Cardiac septum (tissue), 1 donor: ENCODE measurements around the gene AHDC1. TPM values are rescaled to one million over a fixed set of nuclear protein-coding genes. Genes with fewer than 3 reads are reported as not detected.

Experiments used
- DNase-seq: peaks from one replicate; pipeline ENCODE4 v3.0.0-alpha.2; 2020; ENCODE audit warnings: low spot score
- intact Hi-C: fragments of 100-400 bp; cut with DNase I; formaldehyde crosslinking; loops from one replicate; pipeline ENCODE4 v1.14.0; 2022
- total RNA-seq: library from RNA; stranded (reverse); fragmentation: NEBNext Ultra II Directional; extraction: Animal tissue kit (Norgen Biotek cat#: 25700); gene quantifications from one replicate; pipeline ENCODE4 v1.2.1, GENCODE V29; 2021
- donor health status: DM: no; HTN: no; CAD: no.

AHDC1 gene
- total RNA-seq, 1 donor from 2014 or later, result 57.7 TPM

DNA sequence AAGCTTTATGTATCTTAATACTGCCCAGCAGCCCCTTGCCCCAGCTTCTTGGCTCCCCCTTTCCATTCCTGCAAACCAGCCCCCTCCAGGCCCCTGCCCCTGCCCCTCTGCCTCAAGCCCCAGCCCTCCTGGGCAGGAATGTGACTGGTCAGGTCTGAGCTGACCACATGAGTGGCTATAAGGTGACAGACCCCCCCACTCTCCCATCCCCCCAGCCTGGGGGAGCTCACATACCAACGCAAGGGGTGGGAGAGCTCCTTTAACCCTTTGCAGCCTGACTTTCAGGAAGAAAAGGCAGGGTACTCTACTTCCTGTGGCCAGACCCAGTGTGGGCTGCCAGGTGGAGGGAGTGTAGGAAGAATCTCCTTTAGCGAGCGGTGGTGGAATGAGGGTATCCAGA, 33.2 kb downstream of the AHDC1 start:
- no peak for DNase-seq
- intact Hi-C loops, result no loop called here

DNA sequence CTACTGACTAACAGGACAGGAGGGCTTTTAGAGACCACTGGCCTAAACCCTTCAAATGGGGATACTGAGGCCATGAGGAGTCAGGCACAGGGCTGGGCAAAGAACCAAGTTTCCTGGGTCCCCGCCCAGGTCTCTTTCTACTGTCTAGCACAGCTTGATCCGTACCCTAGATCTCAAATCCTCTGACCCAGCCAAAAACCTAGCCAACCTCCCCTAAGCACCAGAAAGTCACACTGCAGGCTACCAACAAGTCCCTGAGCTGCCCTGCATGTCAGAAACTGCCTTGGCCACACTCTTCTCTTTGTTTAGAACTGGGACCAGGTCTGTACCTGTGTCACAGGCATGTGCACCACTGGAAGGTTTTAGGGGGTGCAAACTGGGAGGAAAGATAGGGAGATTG, 33.6 kb downstream of the AHDC1 start:
- intact Hi-C loops, result no loop called here
- no peak for DNase-seq

DNA sequence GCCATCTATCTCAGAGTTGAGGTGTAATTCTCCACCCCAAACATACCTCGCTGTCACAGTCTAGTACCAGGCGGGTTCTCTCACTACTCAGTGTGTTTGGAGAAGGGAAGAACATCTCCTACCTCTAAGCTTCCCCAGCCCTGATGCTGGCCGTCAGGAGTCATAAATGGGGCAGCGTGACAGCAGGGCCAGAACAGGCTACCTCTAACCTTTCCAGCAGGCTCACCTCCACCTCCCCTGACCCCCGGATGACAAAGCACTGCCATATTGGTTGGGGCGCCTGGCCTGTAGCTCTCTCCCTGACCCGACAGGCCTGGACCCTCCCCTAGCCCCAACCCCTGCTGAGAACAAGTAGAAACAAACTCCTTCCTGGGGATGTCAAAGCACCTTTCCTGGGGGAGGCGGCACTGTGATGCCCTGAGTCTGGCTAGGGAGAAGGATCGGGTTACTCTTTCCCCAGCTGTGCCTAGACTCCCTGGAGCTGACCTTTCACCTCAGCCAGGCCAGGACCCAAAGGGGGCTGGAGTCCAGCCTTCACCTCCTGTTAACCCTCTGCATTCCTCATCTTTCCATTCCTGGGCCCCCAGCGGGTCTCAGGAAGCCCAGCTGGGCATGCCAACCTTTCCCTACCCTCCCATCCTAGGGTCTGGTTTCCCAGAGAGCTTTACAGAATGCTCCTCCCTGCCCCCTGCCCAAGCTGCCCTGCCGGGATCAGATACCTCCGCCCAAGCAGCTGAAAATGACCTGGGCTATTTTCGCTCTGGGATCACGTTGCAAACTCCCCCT, 34.2 kb downstream of the AHDC1 start:
- intact Hi-C loops, result no loop called here
- no peak for DNase-seq

DNA sequence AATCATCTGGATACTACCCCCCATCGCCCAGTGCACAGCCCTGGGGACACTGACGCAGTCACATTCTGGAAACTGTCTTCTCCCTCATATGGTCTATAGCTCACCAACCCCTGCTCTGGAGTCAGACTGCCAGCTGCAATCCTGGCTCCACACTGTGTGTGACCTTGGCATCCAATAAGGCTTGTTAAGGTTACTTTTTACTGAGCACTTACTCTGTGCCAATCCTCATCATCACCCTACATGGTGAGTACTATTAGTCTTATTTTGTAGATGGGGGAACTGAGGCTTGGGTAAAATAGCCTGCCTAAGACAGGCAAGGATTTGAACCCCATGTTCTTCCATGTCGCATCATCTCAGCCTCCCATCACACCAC, 34.9 kb downstream of the AHDC1 start:
- no peak for DNase-seq
- intact Hi-C loops, result no loop called here

DNA sequence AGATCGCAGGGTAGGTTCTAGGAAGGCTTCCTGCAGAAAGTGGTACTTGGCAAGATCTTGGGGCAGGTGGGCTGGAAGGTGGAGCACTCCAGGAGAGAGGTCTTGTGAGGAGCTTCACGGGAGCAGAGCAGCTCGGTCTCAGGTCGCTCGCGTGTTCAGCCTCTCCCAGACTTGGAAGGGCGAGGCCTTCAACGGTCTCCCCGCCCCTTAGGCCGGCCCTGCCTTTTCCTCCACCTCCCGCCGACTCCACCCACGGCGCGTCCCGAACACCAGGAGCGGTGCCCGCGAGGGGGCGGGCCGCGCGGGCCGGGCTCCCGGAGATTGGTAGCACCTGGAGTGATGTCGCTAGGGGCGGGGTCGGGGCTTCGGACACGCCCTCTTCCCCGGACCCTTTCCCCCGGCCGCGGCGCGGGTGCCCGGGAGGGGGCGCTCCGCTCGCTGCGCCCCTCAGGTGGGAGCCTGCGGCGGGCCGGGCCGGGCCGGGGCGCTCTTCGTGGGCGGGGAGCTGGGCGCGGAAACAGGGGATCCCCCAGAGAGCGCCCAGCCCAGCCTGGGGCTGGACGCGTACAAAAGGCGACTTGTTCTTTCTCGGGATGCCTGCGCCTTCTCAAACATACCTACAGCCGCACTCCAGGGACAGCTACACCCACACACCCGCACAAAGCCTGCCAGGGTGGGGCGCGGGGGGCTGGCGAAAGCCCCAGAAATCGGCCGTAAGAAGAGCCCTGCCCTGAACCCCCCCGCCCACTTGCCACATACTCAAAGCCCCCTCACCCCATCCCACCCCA, 35.5 kb downstream of the AHDC1 start:
- intact Hi-C loops, result no loop called here
- peak; percentile 98 for DNase-seq

DNA sequence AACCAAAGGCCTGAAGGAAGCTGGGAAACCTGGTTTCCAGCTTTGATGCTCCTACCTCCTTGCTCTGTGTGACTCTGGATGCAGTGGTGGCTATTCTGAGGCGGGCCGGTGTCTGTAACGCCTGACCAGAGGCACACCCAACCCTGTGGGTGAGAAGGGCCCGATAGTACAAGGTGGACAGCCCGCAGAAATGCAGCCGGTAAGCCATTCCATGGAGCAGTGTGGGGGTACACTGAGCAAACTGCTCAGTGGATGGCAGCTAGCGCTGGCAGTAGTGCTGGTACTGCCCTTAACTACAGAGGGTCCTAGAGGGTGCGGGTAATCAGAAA, 36.0 kb downstream of the AHDC1 start:
- intact Hi-C loops, result no loop called here
- no peak for DNase-seq

DNA sequence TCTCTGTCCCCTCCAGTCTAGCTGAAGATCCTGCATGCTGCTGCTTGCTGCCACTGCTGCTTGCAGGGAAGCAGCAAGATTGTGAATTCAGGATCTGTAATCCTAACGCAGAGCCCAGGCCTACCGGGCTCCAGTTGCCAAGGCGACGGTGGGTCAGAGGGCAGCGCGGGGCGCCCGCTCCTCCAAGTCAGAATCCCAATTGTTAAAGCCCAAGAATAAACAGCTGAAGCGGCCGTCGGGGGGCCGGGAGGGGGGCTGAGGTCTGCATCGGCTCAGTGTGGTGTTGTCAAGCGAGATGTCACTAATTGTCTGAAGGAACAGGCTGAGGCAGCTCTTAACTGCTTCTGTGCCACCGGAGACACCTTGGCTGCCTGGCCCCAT, 36.8 kb downstream of the AHDC1 start:
- intact Hi-C loops, result no loop called here
- no peak for DNase-seq

DNA sequence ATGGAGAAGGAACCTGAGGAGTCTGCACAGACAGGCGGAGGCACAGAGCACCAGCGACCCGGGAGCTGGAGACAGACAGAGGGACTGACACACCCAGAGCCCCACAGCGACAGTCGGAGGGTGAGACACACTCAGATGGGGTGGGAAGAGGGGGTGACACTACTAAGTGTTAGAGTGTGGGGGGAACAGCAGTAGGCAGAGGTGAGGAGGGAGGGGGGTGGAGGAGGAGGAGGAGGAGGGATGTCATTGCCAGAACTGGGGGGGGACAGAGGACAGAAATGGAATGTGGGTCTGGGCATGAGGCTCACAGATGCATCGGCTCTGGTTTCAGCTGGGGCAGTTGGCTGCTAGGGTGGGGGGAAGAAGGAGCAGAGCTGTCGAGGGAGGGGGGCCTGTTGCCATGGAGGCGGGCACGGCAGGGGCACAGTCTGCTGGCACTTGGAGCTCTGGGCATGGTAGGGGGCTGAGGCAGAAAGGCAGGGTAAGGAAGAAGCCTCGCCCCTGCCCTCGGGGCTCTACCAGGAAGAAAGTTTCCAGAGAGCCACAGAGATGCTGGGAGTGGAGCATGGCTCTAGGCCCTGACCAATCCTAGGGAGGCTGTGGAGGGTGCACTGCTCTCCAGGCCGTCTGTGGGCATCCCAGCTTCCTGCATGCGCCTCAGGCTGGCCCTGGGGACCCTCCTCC, 37.3 kb downstream of the AHDC1 start:
- no peak for DNase-seq
- intact Hi-C loops, result no loop called here

DNA sequence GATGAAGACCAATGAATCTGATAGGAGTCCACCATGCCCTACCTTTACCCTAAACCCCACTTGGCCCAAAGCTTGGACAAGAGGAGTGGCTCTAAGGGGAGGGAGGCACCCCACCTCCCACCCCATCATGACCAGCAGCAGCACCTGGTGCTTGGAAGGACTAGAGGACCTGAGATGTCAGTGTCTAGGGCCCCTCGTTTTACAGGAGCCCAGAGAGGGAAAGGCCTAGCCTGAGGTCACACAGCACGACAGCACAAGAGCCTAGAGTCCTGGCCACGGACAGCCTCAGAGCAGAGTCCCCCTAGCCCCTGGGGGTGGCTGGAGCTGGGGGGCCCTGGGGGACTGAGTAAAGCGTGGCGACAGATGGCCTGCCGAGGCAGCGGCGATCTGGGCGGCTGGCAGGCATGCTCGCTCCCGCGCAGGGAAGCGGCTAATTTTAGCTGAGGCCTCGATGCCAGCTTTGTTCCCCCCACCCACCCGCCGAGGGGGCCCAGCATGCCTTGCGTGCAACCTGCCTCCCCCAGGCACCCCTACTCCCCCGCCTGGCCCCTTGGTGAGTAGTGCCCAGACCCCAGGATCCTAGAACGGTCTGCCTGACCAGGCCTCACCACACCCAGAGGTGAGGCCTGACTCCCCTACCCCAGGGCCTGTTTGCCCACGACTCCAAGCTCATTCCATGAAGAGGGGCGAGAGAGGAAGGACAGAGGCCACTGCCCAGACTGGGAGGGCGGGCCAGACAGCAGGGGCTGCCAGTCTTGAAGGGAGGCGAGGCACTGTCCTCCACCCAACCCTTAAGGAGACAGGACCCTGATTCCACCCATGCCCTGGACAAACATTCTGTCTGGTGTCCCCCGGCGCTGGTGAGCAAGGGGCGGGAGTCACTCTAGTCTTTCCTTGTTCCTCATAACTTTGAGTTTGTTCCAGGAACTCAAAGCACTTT, 39.0 kb downstream of the AHDC1 start:
- peak; percentile 87 for DNase-seq

DNA sequence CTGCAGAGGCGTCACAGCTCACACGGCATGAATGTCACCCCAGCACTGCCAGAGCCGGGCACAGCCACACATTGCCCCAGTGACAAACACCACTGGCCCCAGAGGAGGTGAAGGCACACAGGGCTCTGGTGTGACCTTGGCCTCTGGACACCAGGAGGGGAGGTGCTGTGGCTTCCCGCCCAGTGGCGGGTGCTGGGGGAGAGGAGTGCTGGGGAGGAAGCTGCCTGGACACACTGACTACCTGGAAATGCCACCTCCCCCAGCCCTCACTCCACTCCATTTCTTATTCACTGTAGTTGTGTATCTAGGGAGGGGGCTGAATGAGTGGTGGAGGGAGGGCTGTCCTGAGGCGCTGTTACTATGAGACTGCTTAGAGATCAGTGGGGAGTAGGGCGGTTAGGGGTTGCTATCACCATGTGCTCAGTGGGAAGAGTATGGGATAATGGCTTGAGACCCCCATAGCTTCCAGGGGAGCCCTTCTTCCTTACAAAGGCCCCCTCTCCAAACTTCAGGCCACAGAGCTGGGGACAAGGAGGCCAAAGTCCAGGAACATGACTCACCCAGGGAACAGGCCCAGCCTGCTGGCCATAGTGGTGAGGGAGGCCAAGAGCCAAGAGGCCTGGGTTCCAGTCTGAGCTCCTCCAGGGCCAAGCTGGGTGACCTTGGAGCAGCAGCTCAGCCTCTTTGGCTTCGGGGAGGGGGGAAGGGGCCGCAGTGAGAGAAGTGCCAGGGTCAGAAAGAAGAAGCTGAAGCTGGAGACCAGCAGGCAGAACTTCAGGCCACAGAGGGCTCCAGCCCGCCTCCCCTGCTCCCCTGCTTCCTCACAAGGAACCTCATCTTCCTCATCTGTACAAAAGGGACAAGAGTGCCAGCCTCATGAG, 40.1 kb downstream of the AHDC1 start:
- intact Hi-C loops, result loop anchor here (2.0 to 5.0 kb wide), 2 partner anchors 35 to 37 kb away; no protein-coding TSS in a partner anchor

More for the DNA sequence above, 39.0 kb downstream of the AHDC1 start:
- intact Hi-C loops, result loop anchor here (5.0 kb wide), 1 partner anchor 38 kb away; no protein-coding TSS in a partner anchor

DNA sequence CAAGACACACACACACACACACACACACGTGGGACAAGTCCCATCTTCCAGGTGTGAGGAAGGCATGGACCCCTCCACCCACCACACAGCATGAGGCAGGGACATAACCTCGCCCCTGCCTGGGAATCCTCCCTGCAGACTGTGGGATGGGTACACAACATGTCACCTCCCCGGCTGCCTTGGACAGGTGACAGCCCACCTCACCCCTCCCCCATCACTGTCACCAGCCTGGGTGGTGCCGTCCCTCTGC, 40.7 kb downstream of the AHDC1 start:
- intact Hi-C loops, result loop anchor here (2.0 to 5.0 kb wide), 2 partner anchors 36 kb away; no protein-coding TSS in a partner anchor
- no peak for DNase-seq

More for the DNA sequence above, 40.1 kb downstream of the AHDC1 start:
- DNase-seq, result peak; percentile 88

DNA sequence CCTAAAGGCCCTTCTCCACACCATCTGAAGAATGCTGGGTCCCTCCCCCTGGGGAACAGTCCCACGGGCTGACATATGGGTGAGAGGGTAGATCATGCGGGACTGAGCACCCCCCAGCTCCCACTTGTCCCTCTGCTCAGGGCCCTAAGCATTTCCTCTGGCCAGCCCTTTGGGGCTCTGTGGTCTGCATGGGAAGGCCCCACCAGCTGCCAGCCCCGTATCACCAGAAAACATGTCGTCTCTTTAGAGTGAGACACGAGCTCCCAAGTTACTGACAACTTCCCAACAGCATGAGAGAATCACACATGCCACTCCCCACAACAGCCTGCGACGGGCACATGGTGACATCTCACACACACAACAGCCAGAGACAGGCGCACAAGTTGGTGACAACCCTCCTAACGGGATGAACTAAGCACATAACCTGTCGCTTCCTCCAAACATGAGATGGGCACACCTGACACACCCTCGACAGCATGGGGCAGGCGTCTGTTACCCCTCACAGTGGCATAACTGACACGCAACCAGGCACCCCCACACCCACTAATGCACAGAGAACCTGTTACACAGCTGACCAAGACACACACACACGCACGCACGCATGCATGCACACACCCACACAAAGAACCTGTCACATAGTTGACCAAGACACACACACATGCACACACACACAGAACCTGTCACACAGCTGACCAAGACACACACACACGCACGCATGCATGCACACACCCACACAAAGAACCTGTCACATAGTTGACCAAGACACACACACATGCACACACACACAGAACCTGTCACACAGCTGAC, 41.2 kb downstream of the AHDC1 start:
- intact Hi-C loops, result loop anchor here (2.0 to 5.0 kb wide), 2 partner anchors 35 to 36 kb away; no protein-coding TSS in a partner anchor
- DNase-seq, result no peak

DNA sequence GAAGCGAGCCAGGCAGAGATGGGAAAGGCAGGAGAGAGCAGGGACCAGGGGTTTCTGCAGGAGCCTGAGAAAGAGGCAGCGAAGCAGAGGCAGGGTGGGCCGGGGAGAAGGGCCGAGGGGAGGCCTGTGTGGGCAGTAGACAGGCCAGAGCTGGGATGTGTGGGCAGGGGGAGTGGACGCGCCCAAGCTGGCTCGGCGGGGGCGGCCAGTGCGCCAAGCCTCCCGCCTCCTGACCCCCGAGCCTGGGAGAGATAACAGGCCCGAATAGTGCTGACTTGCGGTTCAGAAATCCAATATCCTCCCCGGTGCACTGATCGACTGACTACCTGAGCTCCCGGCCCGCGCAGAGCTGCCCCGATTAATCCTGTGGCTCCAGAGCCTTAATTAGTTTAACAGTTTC, 41.9 kb downstream of the AHDC1 start:
- no peak for DNase-seq
- intact Hi-C loops, result loop anchor here (2.0 to 5.0 kb wide), 2 partner anchors 35 to 37 kb away; no protein-coding TSS in a partner anchor

DNA sequence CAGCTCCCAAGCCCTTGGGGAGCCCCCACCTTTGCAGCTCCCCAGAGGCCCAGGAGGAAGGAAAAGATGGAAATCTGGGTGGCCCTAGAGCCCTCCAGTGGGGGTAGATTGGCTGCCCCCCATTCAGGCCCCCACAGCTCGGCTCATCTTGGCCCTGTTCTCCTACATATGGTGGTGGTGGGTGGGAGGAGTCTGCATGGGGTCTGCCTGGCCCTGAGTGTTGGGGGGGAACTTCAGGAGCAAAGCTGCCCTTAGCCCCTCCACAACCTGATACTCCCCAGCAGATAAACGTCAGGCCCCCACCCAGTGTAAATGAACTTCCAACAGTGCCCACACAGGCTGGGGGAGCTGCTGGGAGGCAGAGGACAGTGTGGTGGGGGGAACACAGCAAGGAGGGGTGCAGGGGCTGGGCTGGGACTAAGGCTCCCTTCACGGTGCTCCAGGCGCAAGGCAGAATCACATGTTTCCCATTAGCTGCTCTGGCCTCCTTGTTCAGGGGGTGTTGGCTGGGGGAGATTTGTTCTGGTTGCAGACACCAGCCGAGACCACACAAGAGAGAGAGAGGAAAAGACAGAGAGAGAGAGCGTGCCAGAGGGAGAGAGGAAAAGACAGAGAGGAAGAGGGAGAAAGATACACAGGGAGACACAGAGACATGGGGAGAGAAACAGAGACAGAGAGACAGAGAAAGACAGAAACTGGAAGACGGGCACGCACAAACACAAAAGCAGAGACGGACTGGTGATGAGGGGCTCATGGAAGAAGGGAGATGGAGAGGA, 42.6 kb downstream of the AHDC1 start:
- DNase-seq, result no peak
- intact Hi-C loops, result loop anchor here (5.0 kb wide), 1 partner anchor 34 kb away; no protein-coding TSS in a partner anchor

DNA sequence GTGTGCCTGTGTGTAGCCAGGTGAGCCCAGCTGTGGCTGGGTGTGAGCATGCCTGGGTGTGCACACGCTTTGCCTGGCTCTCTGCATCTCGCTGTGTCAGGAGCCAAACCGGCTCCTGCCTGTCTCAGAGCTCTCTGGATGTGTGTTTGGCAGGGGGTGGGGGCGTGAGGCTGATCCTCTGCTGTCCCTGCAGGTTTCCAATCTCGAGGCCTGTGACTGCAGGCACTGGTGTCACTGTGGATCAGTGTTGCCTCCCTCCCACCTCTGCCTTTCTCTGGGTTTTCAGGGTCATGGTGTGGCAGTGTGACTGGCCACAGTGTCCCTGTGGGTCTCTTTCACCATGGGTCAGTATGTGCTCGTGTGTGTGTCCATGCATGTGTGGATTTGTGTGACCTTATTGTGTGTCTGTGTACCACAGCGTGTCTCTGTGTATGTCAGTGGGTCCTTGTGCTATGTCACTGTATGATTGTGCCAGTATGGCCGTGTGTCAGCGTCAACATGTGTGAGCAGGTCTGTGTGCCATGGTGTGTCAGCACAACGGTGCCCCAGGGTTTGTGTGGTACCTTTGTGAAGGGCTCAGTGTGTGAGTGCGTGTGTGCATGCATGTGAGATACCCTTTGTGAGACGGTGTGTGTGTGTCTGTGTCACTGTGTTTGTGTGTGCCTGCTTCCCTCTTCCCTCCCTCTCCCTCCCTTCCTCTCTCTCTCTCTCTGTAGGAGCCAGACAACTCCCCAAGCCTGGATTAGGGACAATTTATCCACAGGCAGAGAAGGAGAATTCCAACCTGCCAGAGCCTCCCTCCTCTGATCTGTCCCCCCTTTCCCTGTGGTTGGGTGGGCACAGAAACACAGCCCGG, 43.4 kb downstream of the AHDC1 start:
- intact Hi-C loops, result loop anchor here (5.0 kb wide), 1 partner anchor 33 kb away; no protein-coding TSS in a partner anchor
- DNase-seq, result no peak
